Activated naive CD8-positive, alpha-beta T cell treated with anti-CD3 and anti-CD28 coated beads, Interleukin-2, amount 50 U/mL, for 16 hours (primary cell): Measurements from ENCODE around the gene SRPX2.
A peak's percentile ranks its signal among the peaks of the same experiment; 100 is the strongest.

Experiments
- DNase-seq: peaks from one replicate; pipeline ENCODE4 v3.0.0-alpha.2; 2020; ENCODE audit warnings: low read depth, low spot score

Gene SRPX2

GRCh38 chrX:100643956-100644860 is at the start of gene SRPX2:
TSS of gene SRPX2 (plus strand) at chrX:100644199. CDS start at chrX:100646323, 2,124 bp downstream.
- DNase-seq, result no peak

- no peak for DNase-seq
Measured at GRCh38 chrX:100596601-100597000, 47.4 kb upstream of the SRPX2 start.

GRCh38 chrX:100599456-100599855 is 44.5 kb upstream of the SRPX2 start:
- DNase-seq, result no peak

- no peak for DNase-seq
Measured at GRCh38 chrX:100600340-100600739, 43.7 kb upstream of the SRPX2 start.

- no peak for DNase-seq
Measured at GRCh38 chrX:100600758-100601157, 43.2 kb upstream of the SRPX2 start.

GRCh38 chrX:100606753-100607152 is 37.2 kb upstream of the SRPX2 start:
- no peak for DNase-seq

GRCh38 chrX:100609591-100609990 is 34.4 kb upstream of the SRPX2 start:
- DNase-seq, result no peak

GRCh38 chrX:100611951-100612350 is 32.0 kb upstream of the SRPX2 start:
- no peak for DNase-seq

- no peak for DNase-seq
Measured at GRCh38 chrX:100615005-100615404, 29.0 kb upstream of the SRPX2 start.

- no peak for DNase-seq
Measured at GRCh38 chrX:100623001-100623400, 21.0 kb upstream of the SRPX2 start.

- no peak for DNase-seq
Measured at GRCh38 chrX:100625985-100626491, 18.0 kb upstream of the SRPX2 start.

GRCh38 chrX:100635040-100635439 is 9.0 kb upstream of the SRPX2 start:
- DNase-seq, result no peak

- DNase-seq, result no peak
Measured at GRCh38 chrX:100635989-100636320, 8.0 kb upstream of the SRPX2 start.

GRCh38 chrX:100636321-100636991 is 7.5 kb upstream of the SRPX2 start, which contains the start of gene TSPAN6:
TSS of gene TSPAN6 (minus strand) at chrX:100636806. CDS start at chrX:100636694, 112 bp downstream.
- DNase-seq, result peak; percentile 49

GRCh38 chrX:100642290-100642689 is 1.7 kb upstream of the SRPX2 start:
- no peak for DNase-seq

GRCh38 chrX:100643212-100643611 is 787 bp upstream of the SRPX2 start:
- no peak for DNase-seq

- no peak for DNase-seq
Measured at GRCh38 chrX:100645106-100645505, 1.1 kb downstream of the SRPX2 start.

- no peak for DNase-seq
Measured at GRCh38 chrX:100647095-100647494, 3.1 kb downstream of the SRPX2 start.

GRCh38 chrX:100647739-100648138 is 3.7 kb downstream of the SRPX2 start:
- DNase-seq, result no peak

- no peak for DNase-seq
Measured at GRCh38 chrX:100648458-100649417, 4.7 kb downstream of the SRPX2 start.

GRCh38 chrX:100649550-100650356 is 5.8 kb downstream of the SRPX2 start:
- no peak for DNase-seq
